ENCODE measurements around the gene GFOD1. TPM values are rescaled to one million over a fixed set of nuclear protein-coding genes. Genes with fewer than 3 reads are reported as not detected.
"Not testable (repeated sequence)": the region's sequence is repeated elsewhere in the genome, so short reads cannot be mapped to it uniquely, and the experiment has no call there.

GFOD1 gene
- polyA plus RNA-seq, 4 donors: 1.6 to 2.5 (median 1.8) TPM

- DNase-seq (ENCODE audit: low read depth in 4 of 4, low spot score in 3 of 4): no peak
Observed at GRCh38 chr6:13466304-13467215, 20.8 kb downstream of the GFOD1 start.

DNA sequence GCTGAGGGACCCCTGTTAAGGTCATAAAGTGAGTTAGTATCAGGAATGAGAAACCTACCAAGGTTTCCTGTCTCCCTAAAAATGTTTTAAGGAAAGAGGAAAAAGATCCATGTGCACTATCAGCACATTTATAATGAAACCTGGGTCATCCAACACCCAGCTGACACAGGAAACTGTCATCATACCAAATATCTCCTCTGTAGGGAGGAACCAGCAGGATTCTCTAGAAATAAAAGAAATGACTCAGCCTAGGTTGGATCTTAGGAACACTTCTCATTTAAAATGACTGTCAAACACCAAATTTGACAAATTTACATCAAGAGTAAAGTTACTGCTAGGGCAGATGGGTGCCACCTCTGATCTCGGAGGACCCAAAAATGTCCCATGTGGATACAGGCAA, 21.7 kb downstream of the GFOD1 start:
- DNase-seq (ENCODE audit: low read depth in 4 of 4, low spot score in 3 of 4): no peak

DNA sequence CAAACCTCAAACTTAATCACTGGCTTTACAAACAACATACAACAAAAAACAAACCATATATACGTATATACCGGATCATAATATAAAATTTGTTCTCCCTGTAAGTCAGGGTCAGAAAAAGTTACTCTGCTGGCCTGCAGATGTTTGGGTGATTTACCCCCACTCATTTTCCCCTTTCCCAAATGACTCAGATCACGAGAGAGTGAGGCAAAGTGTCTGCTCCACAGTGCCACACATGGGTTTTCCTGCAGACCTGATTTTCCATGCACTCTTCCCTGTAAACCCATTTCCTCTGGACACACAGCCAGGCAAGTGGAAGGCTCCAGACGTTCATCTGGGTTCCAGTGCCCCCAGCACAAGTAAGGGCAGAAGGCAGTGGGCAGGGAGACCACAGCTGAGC, 23.5 kb downstream of the GFOD1 start:
- no peak for DNase-seq (ENCODE audit: low read depth in 4 of 4, low spot score in 3 of 4)

GRCh38 chr6:13463328-13463717, 24.1 kb downstream of the GFOD1 start:
- no peak for DNase-seq (ENCODE audit: low read depth in 4 of 4, low spot score in 3 of 4)

DNA sequence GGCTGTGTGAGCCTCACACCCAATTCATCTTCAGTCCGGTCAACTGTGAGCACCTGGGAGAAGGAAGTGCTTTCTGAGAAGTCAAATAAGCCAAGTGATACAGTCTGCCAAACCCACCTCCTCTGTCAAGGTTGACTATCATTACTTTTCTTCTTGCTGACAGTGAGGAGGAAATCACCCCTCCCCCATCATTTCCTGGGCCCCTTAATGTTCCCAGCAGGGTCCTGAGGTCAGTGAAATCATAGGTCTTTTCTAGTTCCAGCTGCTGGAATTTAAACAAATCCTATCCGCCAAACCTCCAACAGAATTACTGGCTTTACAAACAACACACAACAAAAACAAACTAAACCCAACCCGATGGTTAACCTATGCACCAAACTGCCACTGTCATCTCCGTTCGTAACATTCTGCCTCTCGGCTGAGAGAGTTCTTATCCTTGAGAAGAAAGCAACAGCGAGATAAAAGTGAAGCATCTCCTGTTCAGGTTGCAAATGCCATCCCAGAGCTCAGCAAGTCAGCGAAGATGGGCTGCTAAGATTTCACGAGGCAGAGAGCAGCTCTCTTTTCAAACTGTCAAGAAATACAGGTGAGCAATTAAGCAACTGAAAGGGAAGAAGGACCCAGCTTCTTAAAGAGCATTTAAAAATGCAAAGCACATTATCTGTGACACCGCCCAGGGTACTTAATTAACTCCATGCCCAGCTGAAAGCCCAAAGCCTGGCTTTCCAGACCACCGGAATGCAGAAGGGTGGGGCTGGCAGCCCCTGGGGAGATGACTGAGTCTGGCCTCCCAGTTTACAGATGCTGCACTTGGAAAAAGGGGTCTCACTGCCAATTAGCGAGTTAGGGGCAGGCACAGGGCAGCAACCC, 24.7 kb downstream of the GFOD1 start:
- DNase-seq (ENCODE audit: low read depth in 4 of 4, low spot score in 3 of 4): no peak

GRCh38 chr6:13461805-13462204, 25.6 kb downstream of the GFOD1 start:
- DNase-seq (ENCODE audit: low read depth in 4 of 4, low spot score in 3 of 4): no peak

- DNase-seq (ENCODE audit: low read depth in 4 of 4, low spot score in 3 of 4): peak in 1 of 4 donors; percentile 56
Observed at GRCh38 chr6:13461307-13461706, 26.1 kb downstream of the GFOD1 start.

- not testable (repeated sequence) for DNase-seq (ENCODE audit: low read depth in 4 of 4, low spot score in 3 of 4)
Observed at GRCh38 chr6:13460289-13460688, 27.1 kb downstream of the GFOD1 start.

DNA sequence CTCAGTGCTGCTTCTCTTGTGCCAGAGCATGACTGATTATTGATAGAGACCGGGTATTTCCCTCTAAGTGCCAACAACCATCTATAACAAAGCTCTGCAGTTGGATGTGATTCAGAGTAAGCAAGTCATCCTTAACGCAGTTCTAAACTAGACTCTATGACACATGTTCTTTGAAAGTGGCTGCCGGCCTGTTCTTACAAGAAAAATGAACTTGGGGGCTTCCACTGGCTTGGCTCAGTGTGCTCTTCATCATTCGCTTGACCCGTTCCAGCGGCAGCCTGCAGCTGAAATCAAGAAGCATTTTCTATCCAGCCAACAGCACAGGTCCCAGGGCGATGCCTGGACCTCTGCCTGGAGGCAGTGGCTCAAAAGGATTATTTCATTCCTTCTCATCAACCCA, 29.8 kb downstream of the GFOD1 start:
- no peak for DNase-seq (ENCODE audit: low read depth in 4 of 4, low spot score in 3 of 4)

DNA sequence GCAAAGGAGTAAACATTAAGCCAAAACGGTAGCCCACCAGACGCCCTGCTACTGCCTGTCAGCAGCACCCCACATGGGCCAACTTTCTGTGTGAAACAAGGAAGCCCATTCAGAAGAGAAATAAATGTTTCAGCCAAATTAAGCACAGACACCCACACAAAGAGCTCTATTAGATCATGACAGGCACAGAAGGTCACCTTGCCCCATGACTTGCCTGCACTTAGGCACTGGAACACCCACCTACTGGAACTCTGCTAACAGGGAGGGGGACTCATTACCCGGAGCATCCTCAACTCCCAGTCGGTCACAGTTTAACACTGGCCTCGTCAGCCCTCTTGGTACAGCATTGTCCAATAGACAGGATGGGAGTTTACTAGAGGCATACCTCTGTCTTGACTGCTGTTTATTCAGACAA, 31.8 kb downstream of the GFOD1 start:
- DNase-seq (ENCODE audit: low read depth in 4 of 4, low spot score in 3 of 4): no peak

DNA sequence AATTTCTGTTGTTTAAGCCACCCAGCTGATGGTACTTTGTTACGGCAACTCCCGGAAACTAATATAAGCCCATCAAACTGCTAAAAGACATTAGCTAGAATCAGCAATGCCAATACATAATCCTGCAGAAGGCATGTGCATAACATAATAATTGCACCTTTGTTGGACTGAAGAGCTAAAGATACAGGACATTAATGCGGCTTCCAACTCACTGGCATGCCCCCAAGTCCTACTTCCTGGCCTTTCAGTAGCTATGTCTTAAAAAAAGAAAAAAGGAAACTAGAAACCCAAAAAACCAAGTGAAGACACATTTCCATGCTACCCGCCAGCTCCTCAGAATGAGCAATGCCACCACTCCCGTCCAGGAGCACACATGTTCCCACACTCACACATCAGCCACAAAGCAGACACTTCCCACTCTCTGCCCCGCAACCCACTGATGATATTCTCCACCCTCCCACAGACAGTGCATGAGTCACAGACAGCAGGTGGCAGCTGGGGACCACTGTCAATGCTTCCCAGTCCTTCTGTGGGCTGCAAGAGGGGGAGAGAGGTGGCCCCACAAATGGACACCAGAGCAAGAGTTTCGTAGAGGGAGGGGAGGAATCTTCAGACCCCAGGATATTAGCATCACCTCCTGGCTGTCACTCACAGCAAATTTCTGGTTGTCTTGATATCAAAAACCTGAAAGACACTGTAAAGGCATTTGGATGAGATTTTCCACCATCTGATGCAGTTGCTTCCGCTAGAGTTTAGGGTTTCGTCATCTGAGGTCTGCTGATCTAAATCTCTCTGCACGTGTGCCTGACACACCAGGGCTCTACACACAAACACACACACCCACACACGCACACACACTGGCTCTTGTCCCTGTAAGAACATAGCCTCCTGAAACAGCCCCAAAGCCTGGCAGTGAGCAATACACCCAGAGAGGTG, 32.8 kb downstream of the GFOD1 start:
- DNase-seq (ENCODE audit: low read depth in 4 of 4, low spot score in 3 of 4): no peak

- DNase-seq (ENCODE audit: low read depth in 4 of 4, low spot score in 3 of 4): no peak
Observed at GRCh38 chr6:13453771-13454251, 33.6 kb downstream of the GFOD1 start.

- DNase-seq (ENCODE audit: low read depth in 4 of 4, low spot score in 3 of 4): no peak
Observed at GRCh38 chr6:13453153-13453552, 34.2 kb downstream of the GFOD1 start.

DNA sequence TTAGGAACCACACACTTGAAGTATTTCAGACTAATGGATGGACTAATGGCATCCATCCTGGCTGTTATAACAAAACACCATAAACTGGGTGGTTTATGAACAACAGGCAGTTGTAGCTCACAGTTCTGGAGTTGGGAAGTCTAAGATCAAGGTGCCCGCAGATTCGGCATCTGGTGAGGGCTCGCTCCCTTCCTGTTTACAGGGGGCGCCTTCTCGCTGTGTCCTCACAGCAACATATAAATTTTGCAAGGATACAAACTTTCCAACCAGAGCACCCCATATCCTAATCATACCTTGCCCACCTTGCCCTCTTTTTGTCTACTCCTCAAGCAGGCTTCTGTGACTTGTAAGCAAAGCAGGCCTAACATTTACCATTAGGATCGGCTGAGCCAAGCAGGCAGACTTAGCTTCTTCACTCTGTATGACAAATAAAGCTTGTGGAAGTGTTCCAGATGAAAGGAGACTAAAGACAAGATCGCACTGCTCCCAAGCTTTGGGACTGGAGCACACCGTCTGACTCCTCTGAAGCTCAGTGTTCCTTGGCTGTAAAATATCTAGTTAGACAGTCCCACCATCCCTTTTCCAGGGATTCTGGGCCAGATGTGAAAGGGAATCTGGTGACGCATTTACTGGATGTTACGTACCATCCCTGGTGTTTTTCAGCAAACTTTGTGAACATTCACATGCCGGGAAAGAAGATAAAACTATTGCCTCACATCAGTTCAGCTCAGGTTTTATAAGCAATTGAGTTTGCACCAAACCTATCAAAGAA, 34.9 kb downstream of the GFOD1 start:
- no peak for DNase-seq (ENCODE audit: low read depth in 4 of 4, low spot score in 3 of 4)

DNA sequence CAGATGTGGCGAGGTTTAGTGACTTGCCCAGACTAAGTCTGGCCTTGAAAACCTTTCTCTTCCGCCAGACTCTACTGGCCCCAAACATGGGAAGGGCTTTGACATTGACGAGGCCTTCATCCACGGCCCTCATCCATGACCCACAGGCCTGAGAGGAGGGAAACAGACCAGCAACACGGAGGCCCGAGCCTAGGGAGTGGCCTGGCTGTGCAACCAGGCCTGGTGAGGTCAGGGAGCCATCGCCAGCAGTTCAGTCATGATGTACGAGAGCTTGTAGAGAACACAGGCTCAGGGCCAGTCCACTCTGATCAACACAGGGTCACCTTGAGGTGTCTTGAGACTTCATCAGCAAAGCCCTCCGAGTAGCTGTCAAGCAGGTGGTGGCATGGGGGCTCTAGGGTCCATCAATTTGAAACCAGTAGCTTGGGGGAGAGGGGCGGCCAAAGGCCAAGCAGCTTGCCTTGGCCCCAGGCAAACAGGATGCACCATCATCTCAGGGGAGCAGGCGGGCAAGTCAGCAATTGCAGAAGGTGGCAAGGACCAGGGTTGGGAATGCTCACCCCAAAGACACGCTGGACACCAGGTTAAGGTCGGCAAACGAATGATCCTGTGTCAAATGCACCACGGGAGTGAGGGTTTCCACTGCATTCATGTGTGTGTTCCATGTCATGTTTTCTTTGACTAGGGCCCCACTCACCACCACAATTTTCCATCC, 36.1 kb downstream of the GFOD1 start:
- DNase-seq (ENCODE audit: low read depth in 4 of 4, low spot score in 3 of 4): no peak

- DNase-seq (ENCODE audit: low read depth in 4 of 4, low spot score in 3 of 4): no peak
Observed at GRCh38 chr6:13450628-13451027, 36.8 kb downstream of the GFOD1 start.

DNA sequence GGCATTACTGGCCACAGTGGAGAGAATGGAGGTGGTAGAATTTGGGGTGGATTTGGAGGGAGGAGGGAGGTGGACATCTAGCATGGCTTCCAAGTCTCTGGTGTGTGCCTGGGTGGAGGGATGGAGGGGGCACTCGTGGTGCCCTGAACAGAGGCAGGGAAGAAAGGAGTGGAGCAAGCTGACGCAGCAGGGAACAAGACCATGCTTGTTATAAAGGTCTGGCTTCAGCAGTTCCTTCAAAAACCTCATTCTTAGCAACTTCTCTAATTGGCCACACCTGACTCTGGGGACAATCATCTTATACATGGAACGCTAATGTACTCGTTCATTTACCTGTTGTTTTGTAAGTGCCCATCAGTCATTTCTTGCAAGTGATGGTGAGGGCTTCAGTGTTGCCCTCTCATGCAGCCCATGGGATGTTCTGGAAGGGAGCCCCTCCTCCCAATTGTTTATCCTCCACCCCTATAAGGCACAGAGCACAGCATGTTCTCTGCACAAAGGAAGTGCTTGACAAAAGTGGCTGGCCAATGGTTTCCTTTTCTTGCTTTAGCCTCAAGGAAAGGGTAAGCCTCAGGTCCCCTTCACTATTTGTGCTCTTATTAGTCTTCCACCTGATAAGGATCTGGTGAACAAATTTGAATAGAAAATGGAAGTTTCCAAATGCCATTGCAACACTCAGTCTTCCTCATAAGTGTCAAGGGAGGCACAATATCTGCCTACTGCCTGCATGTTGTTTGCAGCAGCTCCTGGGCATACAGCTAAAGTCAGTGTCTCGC, 39.3 kb downstream of the GFOD1 start:
- DNase-seq (ENCODE audit: low read depth in 4 of 4, low spot score in 3 of 4): no peak

- no peak for DNase-seq (ENCODE audit: low read depth in 4 of 4, low spot score in 3 of 4)
Observed at GRCh38 chr6:13446381-13446780, 41.0 kb downstream of the GFOD1 start.
